ENCODE results near the gene ANK2. TPM values are rescaled to one million over a fixed set of nuclear protein-coding genes. Genes with fewer than 3 reads are reported as not detected.

The ANK2 gene
- total RNA-seq, 1 donor from 2014 or later, result 77.8 TPM

DNA sequence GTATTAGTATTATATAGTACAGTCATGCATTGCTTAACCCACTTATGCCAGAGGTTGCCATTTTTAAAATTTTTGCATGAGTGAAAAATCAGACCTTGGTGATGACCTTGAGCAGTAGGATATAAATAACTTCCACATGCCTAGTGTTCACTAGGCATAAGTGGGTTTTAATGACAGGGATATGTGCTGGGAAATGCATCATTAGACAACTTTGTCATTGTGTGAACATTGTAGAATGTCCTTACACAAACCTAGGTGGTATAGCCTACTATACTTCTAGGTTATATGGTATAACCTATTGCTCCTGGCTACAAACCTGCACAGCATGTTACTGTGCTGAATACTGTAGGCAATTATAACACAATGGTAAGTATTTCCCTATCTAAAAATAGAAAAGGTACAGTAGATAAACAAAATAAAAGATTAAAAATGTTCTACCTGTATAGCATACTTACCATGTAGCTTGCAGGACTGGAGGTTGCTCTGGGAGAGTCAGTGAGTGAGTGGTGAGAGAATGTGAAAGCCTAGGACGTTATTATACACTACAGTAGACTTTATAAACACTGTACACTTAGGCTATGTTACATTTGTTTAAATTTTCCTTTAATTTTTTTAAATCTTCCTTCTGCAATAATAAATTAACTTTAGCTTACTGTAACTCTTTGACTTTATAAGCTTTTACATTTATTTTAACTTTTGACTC lies 326.7 kb downstream of the ANK2 start:
- Histone ChIP-seq H3K27me3 (ENCODE audit: insufficient read depth, low read length) (no peaks in the 10 kb centered on the region), H3K27ac (ENCODE audit: low read depth, low read length) (no peak overlapping the region), H3K36me3 (ENCODE audit: insufficient read depth, low read length) (no peaks in the 10 kb centered on the region), H3K79me2 (ENCODE audit: insufficient read depth, low read length) (no peaks in the 10 kb centered on the region), H3K4me3 (ENCODE audit: insufficient read depth, low read depth, low read length) (no peak overlapping the region), H3K4me2 (ENCODE audit: low read length) (no peak overlapping the region), H3K9me3 (ENCODE audit: insufficient read depth, low read depth, low read length) (no peaks in the 10 kb centered on the region), H2AFZ (ENCODE audit: low read depth, low read length) (no peak overlapping the region), H3K4me1 (ENCODE audit: insufficient read depth, low read length) (no peaks in the 10 kb centered on the region), H3K9ac (ENCODE audit: low read length) (no peak overlapping the region), H4K20me1 (ENCODE audit: insufficient read depth, low read length) (no peaks in the 10 kb centered on the region)
- H3K9me3 Mint-ChIP-seq (ENCODE audit: unreplicated experiment), result no peaks in the 10 kb centered on the region
- no peak overlapping the region for H3K27ac Mint-ChIP-seq (ENCODE audit: unreplicated experiment)
- peaks cover 5% of the 10 kb centered on the region for H3K36me3 Mint-ChIP-seq (ENCODE audit: low read depth, unreplicated experiment)
- no peak for DNase-seq (ENCODE audit: low read depth)
- no peak for FAIRE-seq
- H3K4me1 Mint-ChIP-seq (ENCODE audit: low read depth, unreplicated experiment), result no peaks in the 10 kb centered on the region
- TF ChIP-seq, protein P1, sequence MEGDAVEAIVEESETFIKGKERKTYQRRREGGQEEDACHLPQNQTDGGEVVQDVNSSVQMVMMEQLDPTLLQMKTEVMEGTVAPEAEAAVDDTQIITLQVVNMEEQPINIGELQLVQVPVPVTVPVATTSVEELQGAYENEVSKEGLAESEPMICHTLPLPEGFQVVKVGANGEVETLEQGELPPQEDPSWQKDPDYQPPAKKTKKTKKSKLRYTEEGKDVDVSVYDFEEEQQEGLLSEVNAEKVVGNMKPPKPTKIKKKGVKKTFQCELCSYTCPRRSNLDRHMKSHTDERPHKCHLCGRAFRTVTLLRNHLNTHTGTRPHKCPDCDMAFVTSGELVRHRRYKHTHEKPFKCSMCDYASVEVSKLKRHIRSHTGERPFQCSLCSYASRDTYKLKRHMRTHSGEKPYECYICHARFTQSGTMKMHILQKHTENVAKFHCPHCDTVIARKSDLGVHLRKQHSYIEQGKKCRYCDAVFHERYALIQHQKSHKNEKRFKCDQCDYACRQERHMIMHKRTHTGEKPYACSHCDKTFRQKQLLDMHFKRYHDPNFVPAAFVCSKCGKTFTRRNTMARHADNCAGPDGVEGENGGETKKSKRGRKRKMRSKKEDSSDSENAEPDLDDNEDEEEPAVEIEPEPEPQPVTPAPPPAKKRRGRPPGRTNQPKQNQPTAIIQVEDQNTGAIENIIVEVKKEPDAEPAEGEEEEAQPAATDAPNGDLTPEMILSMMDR (IDR thresholded peaks at IDR 0.05; ENCODE audit: insufficient read depth, low read depth, low read length), result no peak
- TF ChIP-seq EZH2 (IDR thresholded peaks at IDR 0.05; ENCODE audit: insufficient read depth, low read length), result no peak
- no peaks in the 10 kb centered on the region for H3K27me3 Mint-ChIP-seq (ENCODE audit: low read depth, unreplicated experiment)
- no peak overlapping the region for H3K4me3 Mint-ChIP-seq (ENCODE audit: unreplicated experiment)

DNA sequence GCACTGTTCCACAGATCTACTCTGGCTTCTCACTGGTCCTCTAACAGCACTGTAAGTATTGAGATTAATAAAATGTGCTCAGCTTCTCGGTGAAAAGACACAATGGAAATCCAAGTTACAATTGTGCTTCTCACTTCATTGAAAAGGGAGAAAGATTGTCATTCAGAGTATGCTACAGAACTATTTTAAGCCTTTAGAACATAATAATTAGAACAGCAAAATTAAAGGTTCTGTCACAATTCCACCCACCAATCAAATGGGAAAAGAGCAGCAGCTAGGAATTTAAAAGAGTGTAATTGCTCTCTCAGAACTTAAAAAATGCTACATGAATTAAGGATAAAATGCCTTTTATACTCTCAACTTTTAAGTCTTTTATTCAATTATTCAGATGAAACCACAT lies 329.4 kb downstream of the ANK2 start:
- H3K36me3 Mint-ChIP-seq (ENCODE audit: low read depth, unreplicated experiment), result peaks cover 10% of the 10 kb centered on the region
- H3K27me3 Mint-ChIP-seq (ENCODE audit: low read depth, unreplicated experiment), result no peaks in the 10 kb centered on the region
- no peak for DNase-seq (ENCODE audit: low read depth)
- Histone ChIP-seq H3K4me2 (ENCODE audit: low read length) (no peak overlapping the region), H3K27me3 (ENCODE audit: insufficient read depth, low read length) (no peaks in the 10 kb centered on the region), H3K27ac (ENCODE audit: low read depth, low read length) (no peak overlapping the region), H3K4me1 (ENCODE audit: insufficient read depth, low read length) (peaks cover 7% of the 10 kb centered on the region), H3K9ac (ENCODE audit: low read length) (no peak overlapping the region), H3K9me3 (ENCODE audit: insufficient read depth, low read depth, low read length) (no peaks in the 10 kb centered on the region), H3K79me2 (ENCODE audit: insufficient read depth, low read length) (no peaks in the 10 kb centered on the region), H4K20me1 (ENCODE audit: insufficient read depth, low read length) (no peaks in the 10 kb centered on the region), H3K4me3 (ENCODE audit: insufficient read depth, low read depth, low read length) (no peak overlapping the region), H2AFZ (ENCODE audit: low read depth, low read length) (no peak overlapping the region), H3K36me3 (ENCODE audit: insufficient read depth, low read length) (no peaks in the 10 kb centered on the region)
- no peaks in the 10 kb centered on the region for H3K9me3 Mint-ChIP-seq (ENCODE audit: unreplicated experiment)
- TF ChIP-seq, protein P1 (IDR thresholded peaks at IDR 0.05; ENCODE audit: insufficient read depth, low read depth, low read length), result no peak
- TF ChIP-seq EZH2 (IDR thresholded peaks at IDR 0.05; ENCODE audit: insufficient read depth, low read length), result no peak
- H3K27ac Mint-ChIP-seq (ENCODE audit: unreplicated experiment), result no peak overlapping the region
- peaks cover 5% of the 10 kb centered on the region for H3K4me1 Mint-ChIP-seq (ENCODE audit: low read depth, unreplicated experiment)
- no peak for FAIRE-seq
- H3K4me3 Mint-ChIP-seq (ENCODE audit: unreplicated experiment), result no peak overlapping the region

DNA sequence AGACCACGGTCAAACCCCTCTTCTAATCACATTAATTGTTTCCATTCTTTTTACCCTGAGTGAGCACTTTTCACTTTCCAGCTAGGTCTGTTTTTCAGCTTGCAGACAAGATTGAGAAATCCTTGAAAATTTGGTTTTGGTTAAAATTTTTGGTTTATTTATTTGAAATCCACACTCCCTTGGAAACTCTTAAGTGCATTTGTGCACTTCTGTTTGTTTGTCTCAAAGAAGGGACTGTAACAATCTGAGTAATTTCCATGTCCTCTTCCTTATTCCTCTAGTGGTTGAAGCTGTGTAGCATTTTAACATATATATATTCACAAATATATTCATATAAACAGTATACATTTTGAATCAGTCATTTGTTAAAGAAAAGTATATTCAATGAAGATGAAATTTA lies 333.3 kb downstream of the ANK2 start:
- no peak for TF ChIP-seq EZH2 (IDR thresholded peaks at IDR 0.05; ENCODE audit: insufficient read depth, low read length)
- TF ChIP-seq, protein P1 (IDR thresholded peaks at IDR 0.05; ENCODE audit: insufficient read depth, low read depth, low read length), result no peak
- Histone ChIP-seq H3K79me2 (ENCODE audit: insufficient read depth, low read length) (no peaks in the 10 kb centered on the region), H3K4me2 (ENCODE audit: low read length) (peak overlapping the region; percentile 39), H4K20me1 (ENCODE audit: insufficient read depth, low read length) (no peaks in the 10 kb centered on the region), H3K4me1 (ENCODE audit: insufficient read depth, low read length) (peaks cover 14% of the 10 kb centered on the region), H3K36me3 (ENCODE audit: insufficient read depth, low read length) (no peaks in the 10 kb centered on the region), H3K9ac (ENCODE audit: low read length) (no peak overlapping the region), H2AFZ (ENCODE audit: low read depth, low read length) (no peak overlapping the region), H3K4me3 (ENCODE audit: insufficient read depth, low read depth, low read length) (no peak overlapping the region), H3K27me3 (ENCODE audit: insufficient read depth, low read length) (no peaks in the 10 kb centered on the region), H3K27ac (ENCODE audit: low read depth, low read length) (peak overlapping the region; percentile 5), H3K9me3 (ENCODE audit: insufficient read depth, low read depth, low read length) (no peaks in the 10 kb centered on the region)
- H3K9me3 Mint-ChIP-seq (ENCODE audit: unreplicated experiment), result peaks cover 4% of the 10 kb centered on the region
- peaks cover 12% of the 10 kb centered on the region for H3K4me1 Mint-ChIP-seq (ENCODE audit: low read depth, unreplicated experiment)
- H3K27ac Mint-ChIP-seq (ENCODE audit: unreplicated experiment), result no peak overlapping the region
- DNase-seq (ENCODE audit: low read depth), result no peak
- no peaks in the 10 kb centered on the region for H3K27me3 Mint-ChIP-seq (ENCODE audit: low read depth, unreplicated experiment)
- H3K36me3 Mint-ChIP-seq (ENCODE audit: low read depth, unreplicated experiment), result peaks cover 21% of the 10 kb centered on the region
- FAIRE-seq, result no peak
- no peak overlapping the region for H3K4me3 Mint-ChIP-seq (ENCODE audit: unreplicated experiment)

All from astrocyte (in vitro differentiated cells and primary cell).